ENCODE data around the gene HIPK4.

Gene HIPK4

DNA sequence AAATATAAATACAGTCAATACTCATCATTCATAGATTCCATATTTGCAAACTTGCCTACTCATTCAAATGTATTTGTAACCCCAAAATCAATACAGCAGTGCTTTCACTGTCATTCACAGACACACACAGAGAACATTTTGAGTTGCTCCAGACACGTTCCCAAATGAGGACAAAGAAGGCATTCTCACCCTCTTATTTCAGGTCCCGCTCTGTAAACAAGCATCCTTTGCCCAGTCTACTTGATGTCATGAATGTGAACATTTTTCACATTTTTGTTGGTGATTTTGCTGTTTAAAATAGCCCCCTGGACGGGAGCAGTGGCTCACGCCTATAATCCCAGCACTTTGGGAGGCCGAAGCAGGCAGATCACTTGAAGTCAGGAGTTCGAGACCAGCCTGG lies 57.3 kb downstream of the HIPK4 start:
- TF ChIP-seq, protein P1, sequence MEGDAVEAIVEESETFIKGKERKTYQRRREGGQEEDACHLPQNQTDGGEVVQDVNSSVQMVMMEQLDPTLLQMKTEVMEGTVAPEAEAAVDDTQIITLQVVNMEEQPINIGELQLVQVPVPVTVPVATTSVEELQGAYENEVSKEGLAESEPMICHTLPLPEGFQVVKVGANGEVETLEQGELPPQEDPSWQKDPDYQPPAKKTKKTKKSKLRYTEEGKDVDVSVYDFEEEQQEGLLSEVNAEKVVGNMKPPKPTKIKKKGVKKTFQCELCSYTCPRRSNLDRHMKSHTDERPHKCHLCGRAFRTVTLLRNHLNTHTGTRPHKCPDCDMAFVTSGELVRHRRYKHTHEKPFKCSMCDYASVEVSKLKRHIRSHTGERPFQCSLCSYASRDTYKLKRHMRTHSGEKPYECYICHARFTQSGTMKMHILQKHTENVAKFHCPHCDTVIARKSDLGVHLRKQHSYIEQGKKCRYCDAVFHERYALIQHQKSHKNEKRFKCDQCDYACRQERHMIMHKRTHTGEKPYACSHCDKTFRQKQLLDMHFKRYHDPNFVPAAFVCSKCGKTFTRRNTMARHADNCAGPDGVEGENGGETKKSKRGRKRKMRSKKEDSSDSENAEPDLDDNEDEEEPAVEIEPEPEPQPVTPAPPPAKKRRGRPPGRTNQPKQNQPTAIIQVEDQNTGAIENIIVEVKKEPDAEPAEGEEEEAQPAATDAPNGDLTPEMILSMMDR (IDR thresholded peaks at IDR 0.05; ENCODE audit: borderline replicate concordance, insufficient read depth, low read depth, low read length): no peak
- H3K4me3 ChIP-seq (ENCODE audit: low read depth, low read length): no peak overlapping the region

DNA sequence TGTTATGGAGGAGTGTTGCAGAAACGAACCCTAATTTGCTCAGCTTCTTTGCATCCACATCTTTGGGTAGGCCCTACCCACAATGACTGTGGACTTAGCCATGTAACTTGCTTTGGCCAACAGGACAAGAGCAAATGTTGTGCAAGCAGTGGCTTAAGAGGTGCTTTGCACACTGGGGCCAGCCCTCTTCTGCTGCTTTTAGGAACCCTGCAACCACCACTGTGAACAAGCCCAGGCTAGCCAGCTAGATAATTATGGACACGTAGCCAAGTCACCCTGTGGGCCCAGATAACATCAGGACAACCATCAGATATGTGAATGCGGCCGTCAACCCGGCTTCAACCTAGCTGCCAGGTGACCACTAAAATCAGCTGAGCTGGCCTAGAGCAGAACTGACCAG lies 58.9 kb downstream of the HIPK4 start:
- no peak overlapping the region for H3K4me3 ChIP-seq (ENCODE audit: low read depth, low read length)
- TF ChIP-seq, protein P1 (IDR thresholded peaks at IDR 0.05; ENCODE audit: borderline replicate concordance, insufficient read depth, low read depth, low read length): no peak

All from GM12875 (cell line).